ENCODE measurements around the gene CNN3.

The CNN3 gene

DNA sequence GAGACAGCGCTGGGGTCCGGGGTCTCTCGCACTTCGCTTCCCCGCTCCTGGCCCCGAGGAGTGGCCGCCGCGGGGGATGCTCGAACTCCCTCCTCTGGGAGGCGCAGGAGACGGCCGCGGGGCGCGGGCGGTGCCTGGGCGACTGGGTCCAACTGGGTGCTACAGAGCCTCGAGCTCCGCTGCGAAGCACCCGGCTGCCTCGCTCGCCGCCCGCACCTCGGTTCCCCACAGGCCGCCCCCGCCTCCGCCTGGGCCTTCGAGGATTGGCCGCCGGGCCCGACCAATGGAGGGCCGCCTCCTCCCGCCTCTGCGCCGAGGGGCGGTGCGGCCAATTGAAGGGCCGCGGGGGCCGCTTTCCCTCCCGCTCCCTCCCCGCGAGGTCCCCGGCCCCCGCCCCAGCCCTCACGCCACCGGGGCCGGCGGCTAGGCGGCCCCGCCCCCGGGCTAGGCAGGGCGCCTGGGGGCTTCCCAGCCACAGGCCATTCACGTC lies at the start of gene CNN3 (continued):
- TF ChIP-seq SCRT2 (tag by site-specific recombination; IDR thresholded peaks at IDR 0.05), result no peak
- peak; percentile 68; the same call in 1 of the 2 replicates for TF ChIP-seq ZNF324 (tag by site-specific recombination; IDR thresholded peaks at IDR 0.05)
- TF ChIP-seq ZNF155 (tag by site-specific recombination; IDR thresholded peaks at IDR 0.05), result no peak
- peak; percentile 21; the same call in 1 of the 2 replicates for TF ChIP-seq ZBTB17 (tag by site-specific recombination; IDR thresholded peaks at IDR 0.05)
- TF ChIP-seq, protein P1, sequence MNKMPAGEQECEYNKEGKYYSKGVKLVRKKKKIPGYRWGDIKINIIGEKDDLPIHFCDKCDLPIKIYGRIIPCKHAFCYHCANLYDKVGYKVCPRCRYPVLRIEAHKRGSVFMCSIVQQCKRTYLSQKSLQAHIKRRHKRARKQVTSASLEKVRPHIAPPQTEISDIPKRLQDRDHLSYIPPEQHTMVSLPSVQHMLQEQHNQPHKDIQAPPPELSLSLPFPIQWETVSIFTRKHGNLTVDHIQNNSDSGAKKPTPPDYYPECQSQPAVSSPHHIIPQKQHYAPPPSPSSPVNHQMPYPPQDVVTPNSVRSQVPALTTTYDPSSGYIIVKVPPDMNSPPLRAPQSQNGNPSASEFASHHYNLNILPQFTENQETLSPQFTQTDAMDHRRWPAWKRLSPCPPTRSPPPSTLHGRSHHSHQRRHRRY (tag by site-specific recombination; IDR thresholded peaks at IDR 0.05), result no peak
- no peak for TF ChIP-seq ZNF114 (tag by site-specific recombination; IDR thresholded peaks at IDR 0.05)
- TF ChIP-seq ZNF529 (tag by site-specific recombination; IDR thresholded peaks at IDR 0.05; ENCODE audit: insufficient replicate concordance), result no peak
- 0 out of 2 replicates have a peak, but pooled peaks have one; percentile 17 for TF ChIP-seq ZNF623 (tag by site-specific recombination; IDR thresholded peaks at IDR 0.05)
- no peak for TF ChIP-seq ZNF202 (tag by site-specific recombination; IDR thresholded peaks at IDR 0.05; ENCODE audit: borderline replicate concordance)
- TF ChIP-seq ZSCAN30 (tag by site-specific recombination; IDR thresholded peaks at IDR 0.05), result peak; percentile 76
- TF ChIP-seq ZNF10 (tag by site-specific recombination; IDR thresholded peaks at IDR 0.05), result no peak
- TF ChIP-seq, protein P2, sequence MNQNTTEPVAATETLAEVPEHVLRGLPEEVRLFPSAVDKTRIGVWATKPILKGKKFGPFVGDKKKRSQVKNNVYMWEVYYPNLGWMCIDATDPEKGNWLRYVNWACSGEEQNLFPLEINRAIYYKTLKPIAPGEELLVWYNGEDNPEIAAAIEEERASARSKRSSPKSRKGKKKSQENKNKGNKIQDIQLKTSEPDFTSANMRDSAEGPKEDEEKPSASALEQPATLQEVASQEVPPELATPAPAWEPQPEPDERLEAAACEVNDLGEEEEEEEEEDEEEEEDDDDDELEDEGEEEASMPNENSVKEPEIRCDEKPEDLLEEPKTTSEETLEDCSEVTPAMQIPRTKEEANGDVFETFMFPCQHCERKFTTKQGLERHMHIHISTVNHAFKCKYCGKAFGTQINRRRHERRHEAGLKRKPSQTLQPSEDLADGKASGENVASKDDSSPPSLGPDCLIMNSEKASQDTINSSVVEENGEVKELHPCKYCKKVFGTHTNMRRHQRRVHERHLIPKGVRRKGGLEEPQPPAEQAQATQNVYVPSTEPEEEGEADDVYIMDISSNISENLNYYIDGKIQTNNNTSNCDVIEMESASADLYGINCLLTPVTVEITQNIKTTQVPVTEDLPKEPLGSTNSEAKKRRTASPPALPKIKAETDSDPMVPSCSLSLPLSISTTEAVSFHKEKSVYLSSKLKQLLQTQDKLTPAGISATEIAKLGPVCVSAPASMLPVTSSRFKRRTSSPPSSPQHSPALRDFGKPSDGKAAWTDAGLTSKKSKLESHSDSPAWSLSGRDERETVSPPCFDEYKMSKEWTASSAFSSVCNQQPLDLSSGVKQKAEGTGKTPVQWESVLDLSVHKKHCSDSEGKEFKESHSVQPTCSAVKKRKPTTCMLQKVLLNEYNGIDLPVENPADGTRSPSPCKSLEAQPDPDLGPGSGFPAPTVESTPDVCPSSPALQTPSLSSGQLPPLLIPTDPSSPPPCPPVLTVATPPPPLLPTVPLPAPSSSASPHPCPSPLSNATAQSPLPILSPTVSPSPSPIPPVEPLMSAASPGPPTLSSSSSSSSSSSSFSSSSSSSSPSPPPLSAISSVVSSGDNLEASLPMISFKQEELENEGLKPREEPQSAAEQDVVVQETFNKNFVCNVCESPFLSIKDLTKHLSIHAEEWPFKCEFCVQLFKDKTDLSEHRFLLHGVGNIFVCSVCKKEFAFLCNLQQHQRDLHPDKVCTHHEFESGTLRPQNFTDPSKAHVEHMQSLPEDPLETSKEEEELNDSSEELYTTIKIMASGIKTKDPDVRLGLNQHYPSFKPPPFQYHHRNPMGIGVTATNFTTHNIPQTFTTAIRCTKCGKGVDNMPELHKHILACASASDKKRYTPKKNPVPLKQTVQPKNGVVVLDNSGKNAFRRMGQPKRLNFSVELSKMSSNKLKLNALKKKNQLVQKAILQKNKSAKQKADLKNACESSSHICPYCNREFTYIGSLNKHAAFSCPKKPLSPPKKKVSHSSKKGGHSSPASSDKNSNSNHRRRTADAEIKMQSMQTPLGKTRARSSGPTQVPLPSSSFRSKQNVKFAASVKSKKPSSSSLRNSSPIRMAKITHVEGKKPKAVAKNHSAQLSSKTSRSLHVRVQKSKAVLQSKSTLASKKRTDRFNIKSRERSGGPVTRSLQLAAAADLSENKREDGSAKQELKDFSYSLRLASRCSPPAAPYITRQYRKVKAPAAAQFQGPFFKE (tag by site-specific recombination; IDR thresholded peaks at IDR 0.05; ENCODE audit: borderline replicate concordance), result no peak
- TF ChIP-seq HOXA7 (CRISPR knock-in tag; IDR thresholded peaks at IDR 0.05; ENCODE audit: borderline replicate concordance), result no peak
- TF ChIP-seq ZNF664 (tag by site-specific recombination; IDR thresholded peaks at IDR 0.05), result no peak
- TF ChIP-seq ZNF302 (tag by site-specific recombination; IDR thresholded peaks at IDR 0.05; ENCODE audit: low read depth), result no peak
- 0 out of 2 replicates have a peak, but pooled peaks have one; percentile 22 for TF ChIP-seq KLF16 (tag by site-specific recombination; IDR thresholded peaks at IDR 0.05)
- TF ChIP-seq, protein P3, sequence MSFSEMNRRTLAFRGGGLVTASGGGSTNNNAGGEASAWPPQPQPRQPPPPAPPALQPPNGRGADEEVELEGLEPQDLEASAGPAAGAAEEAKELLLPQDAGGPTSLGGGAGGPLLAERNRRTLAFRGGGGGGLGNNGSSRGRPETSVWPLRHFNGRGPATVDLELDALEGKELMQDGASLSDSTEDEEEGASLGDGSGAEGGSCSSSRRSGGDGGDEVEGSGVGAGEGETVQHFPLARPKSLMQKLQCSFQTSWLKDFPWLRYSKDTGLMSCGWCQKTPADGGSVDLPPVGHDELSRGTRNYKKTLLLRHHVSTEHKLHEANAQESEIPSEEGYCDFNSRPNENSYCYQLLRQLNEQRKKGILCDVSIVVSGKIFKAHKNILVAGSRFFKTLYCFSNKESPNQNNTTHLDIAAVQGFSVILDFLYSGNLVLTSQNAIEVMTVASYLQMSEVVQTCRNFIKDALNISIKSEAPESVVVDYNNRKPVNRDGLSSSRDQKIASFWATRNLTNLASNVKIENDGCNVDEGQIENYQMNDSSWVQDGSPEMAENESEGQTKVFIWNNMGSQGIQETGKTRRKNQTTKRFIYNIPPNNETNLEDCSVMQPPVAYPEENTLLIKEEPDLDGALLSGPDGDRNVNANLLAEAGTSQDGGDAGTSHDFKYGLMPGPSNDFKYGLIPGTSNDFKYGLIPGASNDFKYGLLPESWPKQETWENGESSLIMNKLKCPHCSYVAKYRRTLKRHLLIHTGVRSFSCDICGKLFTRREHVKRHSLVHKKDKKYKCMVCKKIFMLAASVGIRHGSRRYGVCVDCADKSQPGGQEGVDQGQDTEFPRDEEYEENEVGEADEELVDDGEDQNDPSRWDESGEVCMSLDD (tag by site-specific recombination; IDR thresholded peaks at IDR 0.05), result peak; percentile 86
- TF ChIP-seq ZNF660 (tag by site-specific recombination; IDR thresholded peaks at IDR 0.05), result peak; percentile 41; the same call in 1 of the 2 replicates
- peak; percentile 71 for TF ChIP-seq ZBTB8A (tag by site-specific recombination; IDR thresholded peaks at IDR 0.05)
- no peak for TF ChIP-seq ZNF433 (tag by site-specific recombination; IDR thresholded peaks at IDR 0.05; ENCODE audit: low read depth)
- peak; percentile 82 for TF ChIP-seq SP2 (tag by site-specific recombination; IDR thresholded peaks at IDR 0.05)
- no peak for TF ChIP-seq ZNF366 (tag by site-specific recombination; conservative IDR thresholded peaks at IDR 0.05)
- no peak for TF ChIP-seq ZNF514 (tag by site-specific recombination; IDR thresholded peaks at IDR 0.05)
- TF ChIP-seq, protein P4, sequence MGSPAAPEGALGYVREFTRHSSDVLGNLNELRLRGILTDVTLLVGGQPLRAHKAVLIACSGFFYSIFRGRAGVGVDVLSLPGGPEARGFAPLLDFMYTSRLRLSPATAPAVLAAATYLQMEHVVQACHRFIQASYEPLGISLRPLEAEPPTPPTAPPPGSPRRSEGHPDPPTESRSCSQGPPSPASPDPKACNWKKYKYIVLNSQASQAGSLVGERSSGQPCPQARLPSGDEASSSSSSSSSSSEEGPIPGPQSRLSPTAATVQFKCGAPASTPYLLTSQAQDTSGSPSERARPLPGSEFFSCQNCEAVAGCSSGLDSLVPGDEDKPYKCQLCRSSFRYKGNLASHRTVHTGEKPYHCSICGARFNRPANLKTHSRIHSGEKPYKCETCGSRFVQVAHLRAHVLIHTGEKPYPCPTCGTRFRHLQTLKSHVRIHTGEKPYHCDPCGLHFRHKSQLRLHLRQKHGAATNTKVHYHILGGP (tag by site-specific recombination; IDR thresholded peaks at IDR 0.05), result no peak
- TF ChIP-seq ZNF610 (tag by site-specific recombination; IDR thresholded peaks at IDR 0.05; ENCODE audit: borderline replicate concordance), result peak; percentile 67; the same call in 1 of the 2 replicates
- TF ChIP-seq OSR2 (tag by site-specific recombination; IDR thresholded peaks at IDR 0.05), result no peak
- TF ChIP-seq ZNF274 (IDR thresholded peaks at IDR 0.05; ENCODE audit: low read length), result no peak
- TF ChIP-seq ZNF274 (tag by site-specific recombination; IDR thresholded peaks at IDR 0.05; ENCODE audit: borderline replicate concordance), result no peak
- no peak for TF ChIP-seq GLI2 (tag by site-specific recombination; IDR thresholded peaks at IDR 0.05; ENCODE audit: borderline replicate concordance, low read depth)
- TF ChIP-seq ZNF677 (tag by site-specific recombination; IDR thresholded peaks at IDR 0.05), result no peak
- no peak for TF ChIP-seq ZNF792 (tag by site-specific recombination; IDR thresholded peaks at IDR 0.05)

Data from HEK293 (cell line).